Endothelial cell (in vitro differentiated cells): ENCODE results near the gene SLC38A8. TPM values are rescaled to one million over a fixed set of nuclear protein-coding genes. Genes with fewer than 3 reads are reported as not detected.

Source experiments
- DNase-seq: peaks from one replicate; pipeline ENCODE4 v3.0.0; 2021; ENCODE audit warnings: low spot score
- H3K27ac Mint-ChIP-seq: one replicate; pipeline ENCODE4 v1.8.0; 2021; ENCODE audit warnings: mixed read lengths, inconsistent platforms; ENCODE audit not compliant: unreplicated experiment
- H3K27me3 Mint-ChIP-seq: one replicate; pipeline ENCODE4 v1.8.0; 2021; ENCODE audit warnings: mild to moderate bottlenecking, moderate library complexity, mixed read lengths, inconsistent platforms; ENCODE audit not compliant: unreplicated experiment
- H3K36me3 Mint-ChIP-seq: one replicate; pipeline ENCODE4 v1.8.0; 2021; ENCODE audit warnings: mild to moderate bottlenecking, low read depth, mixed read lengths, inconsistent platforms; ENCODE audit not compliant: unreplicated experiment
- H3K4me1 Mint-ChIP-seq: one replicate; pipeline ENCODE4 v1.8.0; 2021; ENCODE audit warnings: mild to moderate bottlenecking, mixed read lengths, inconsistent platforms; ENCODE audit not compliant: unreplicated experiment
- H3K4me3 Mint-ChIP-seq: one replicate; pipeline ENCODE4 v1.8.0; 2021; ENCODE audit warnings: mild to moderate bottlenecking, mixed read lengths, inconsistent platforms; ENCODE audit not compliant: unreplicated experiment
- H3K9me3 Mint-ChIP-seq: one replicate; pipeline ENCODE4 v1.8.0; 2021; ENCODE audit warnings: mixed read lengths, inconsistent platforms; ENCODE audit not compliant: unreplicated experiment
- total RNA-seq: library from RNA; stranded (reverse); fragmentation: NEBNext Ultra II Directional; extraction: Animal tissue kit (Norgen Biotek cat#: 25700); gene quantifications from one replicate; pipeline ENCODE4 v1.2.1, GENCODE V29; 2021; ENCODE audit not compliant: unreplicated experiment
- TF ChIP-seq, protein P1 (sequence below): fragments of 200-600 bp; sonication (generic); IDR thresholded peaks from one replicate; pipeline ENCODE4 v1.5.0; 2021; ENCODE audit warnings: antibody characterized with exemption; ENCODE audit not compliant: unreplicated experiment

The SLC38A8 gene
- total RNA-seq, 1 donor from 2014 or later: not detected

DNA sequence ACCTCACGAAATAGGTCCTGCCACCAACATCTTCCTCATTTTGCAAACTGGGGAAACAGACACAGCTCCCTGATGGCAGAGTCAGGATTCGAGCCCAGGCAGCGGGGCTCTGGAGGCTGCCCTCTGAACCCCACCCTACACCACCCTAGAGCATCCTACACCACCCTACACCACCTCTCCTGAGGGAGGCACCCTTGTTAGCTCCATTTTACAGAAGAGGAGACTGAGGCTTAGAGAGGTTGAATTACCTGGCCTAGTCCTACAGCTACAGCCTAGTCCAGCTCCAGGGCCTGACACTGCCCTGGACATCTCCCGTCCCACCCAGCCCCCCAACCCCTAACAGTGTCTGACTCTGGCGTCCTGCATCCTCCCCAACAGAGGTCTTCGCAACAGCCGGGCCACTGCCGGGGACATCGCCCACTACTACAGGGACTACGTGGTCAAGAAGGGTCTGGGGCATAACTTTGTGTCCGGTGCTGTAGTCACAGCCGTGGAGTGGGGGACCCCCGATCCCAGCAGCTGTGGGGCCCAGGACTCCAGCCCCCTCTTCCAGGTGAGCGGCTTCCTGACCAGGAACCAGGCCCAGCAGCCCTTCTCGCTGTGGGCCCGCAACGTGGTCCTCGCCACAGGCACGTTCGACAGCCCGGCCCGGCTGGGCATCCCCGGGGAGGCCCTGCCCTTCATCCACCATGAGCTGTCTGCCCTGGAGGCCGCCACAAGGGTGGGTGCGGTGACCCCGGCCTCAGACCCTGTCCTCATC is 77.7 kb downstream of the SLC38A8 start:
- Mint-ChIP-seq H3K27ac (peak overlapping the region; percentile 36), H3K9me3 (no peaks in the 10 kb centered on the region), H3K27me3 (peaks cover 12% of the 10 kb centered on the region), H3K36me3 (no peaks in the 10 kb centered on the region), H3K4me3 (no peak overlapping the region), H3K4me1 (peaks cover 3% of the 10 kb centered on the region)
- DNase-seq: no peak
- TF ChIP-seq, protein P1, sequence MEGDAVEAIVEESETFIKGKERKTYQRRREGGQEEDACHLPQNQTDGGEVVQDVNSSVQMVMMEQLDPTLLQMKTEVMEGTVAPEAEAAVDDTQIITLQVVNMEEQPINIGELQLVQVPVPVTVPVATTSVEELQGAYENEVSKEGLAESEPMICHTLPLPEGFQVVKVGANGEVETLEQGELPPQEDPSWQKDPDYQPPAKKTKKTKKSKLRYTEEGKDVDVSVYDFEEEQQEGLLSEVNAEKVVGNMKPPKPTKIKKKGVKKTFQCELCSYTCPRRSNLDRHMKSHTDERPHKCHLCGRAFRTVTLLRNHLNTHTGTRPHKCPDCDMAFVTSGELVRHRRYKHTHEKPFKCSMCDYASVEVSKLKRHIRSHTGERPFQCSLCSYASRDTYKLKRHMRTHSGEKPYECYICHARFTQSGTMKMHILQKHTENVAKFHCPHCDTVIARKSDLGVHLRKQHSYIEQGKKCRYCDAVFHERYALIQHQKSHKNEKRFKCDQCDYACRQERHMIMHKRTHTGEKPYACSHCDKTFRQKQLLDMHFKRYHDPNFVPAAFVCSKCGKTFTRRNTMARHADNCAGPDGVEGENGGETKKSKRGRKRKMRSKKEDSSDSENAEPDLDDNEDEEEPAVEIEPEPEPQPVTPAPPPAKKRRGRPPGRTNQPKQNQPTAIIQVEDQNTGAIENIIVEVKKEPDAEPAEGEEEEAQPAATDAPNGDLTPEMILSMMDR: no peak

DNA sequence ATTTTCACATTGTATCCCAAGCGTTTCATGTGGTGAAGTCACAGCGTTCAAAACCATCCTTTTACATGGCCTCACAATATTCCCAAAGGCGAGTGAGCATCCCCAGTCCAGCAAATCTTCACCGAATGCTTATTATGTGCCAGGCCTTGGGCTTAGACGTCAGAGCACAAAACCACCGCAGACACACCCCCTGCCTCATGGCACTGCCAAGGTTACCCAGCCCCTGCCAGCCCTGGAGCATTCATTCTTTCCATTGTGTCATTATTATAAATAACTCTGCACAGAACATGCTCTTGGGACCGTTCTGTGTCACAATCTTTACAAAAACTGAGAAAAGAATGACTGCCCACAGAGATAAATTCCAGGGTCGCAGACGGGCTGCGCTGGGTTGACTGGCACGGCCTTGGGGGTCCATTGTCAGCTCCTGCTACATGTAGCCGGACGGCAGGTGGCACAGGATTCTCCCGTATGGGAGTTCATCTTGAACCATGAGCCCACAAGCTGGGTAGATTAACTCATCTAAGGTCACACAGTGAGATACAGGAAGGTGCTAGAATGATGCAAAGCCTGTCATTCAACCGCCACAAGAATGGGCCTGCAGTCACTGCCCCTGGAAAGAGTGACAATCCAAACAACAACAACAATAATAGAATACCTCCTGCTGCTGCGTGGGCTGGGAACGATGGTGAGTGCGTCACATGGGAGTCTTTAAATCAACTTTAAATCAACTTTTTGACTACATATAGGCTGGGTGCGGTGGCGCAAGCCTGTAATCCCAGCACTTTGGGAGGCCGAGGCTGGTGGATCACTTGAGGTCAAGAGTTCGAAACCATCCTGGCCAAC is 79.1 kb downstream of the SLC38A8 start:
- TF ChIP-seq, protein P1: no peak
- Mint-ChIP-seq H3K9me3 (no peaks in the 10 kb centered on the region), H3K4me1 (peaks cover 3% of the 10 kb centered on the region), H3K27me3 (peaks cover 9% of the 10 kb centered on the region), H3K4me3 (no peak overlapping the region), H3K36me3 (no peaks in the 10 kb centered on the region), H3K27ac (no peak overlapping the region)
- no peak for DNase-seq

DNA sequence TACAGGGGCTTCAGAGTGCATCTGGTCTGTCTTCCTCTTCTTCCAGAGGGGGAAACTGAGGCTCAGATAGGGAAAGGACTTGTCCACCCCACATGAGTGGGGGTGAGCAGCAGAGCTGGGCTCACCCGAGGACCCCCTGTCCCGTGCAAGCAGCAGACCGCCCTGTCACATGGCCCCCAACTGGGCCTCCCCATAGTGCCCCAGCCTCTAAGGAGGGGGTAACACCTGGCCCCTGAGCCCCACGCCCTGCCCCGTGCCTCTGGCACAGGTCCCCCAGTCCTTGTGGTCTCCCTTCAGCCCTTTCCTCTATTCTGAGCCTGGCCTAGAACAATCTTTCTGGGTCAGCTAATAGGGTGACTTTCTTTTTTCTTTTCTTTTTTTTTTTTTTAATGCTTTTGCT is 81.0 kb downstream of the SLC38A8 start:
- DNase-seq: no peak
- TF ChIP-seq, protein P1: no peak
- no peak overlapping the region for H3K27ac Mint-ChIP-seq
- peaks cover 8% of the 10 kb centered on the region for H3K27me3 Mint-ChIP-seq
- no peak overlapping the region for H3K4me3 Mint-ChIP-seq
- no peaks in the 10 kb centered on the region for H3K36me3 Mint-ChIP-seq
- no peaks in the 10 kb centered on the region for H3K4me1 Mint-ChIP-seq
- no peaks in the 10 kb centered on the region for H3K9me3 Mint-ChIP-seq

DNA sequence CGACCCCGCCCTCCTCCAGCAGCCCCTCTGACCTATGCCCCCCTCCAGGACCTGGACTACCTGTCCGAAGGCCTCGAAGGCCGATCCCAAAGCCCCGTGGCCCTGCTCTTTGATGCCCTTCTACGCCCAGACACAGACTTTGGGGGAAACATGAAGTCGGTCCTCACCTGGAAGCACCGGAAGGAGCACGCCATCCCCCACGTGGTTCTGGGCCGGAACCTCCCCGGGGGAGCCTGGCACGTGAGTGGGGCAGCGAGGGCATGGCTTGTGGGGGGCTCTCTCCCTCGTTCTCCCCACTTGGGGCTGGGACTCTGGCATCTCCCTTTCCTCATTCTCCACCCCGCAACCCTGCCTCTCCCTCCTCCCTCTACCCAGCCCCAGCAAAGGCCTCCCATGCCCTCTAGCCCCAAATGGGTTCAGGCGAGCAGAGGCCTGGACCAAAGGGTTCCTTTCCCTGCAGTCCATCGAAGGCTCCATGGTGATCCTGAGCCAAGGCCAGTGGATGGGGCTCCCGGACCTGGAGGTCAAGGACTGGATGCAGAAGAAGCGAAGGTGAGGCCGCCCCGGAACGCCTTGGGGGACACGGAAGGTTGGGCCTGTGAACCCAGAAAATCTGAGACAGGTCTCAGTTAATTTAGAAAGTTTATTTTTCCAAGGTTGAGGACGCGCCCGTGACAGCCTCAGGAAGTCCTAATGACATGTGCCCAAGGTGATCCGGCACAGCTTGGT is 81.9 kb downstream of the SLC38A8 start:
- Mint-ChIP-seq H3K27me3 (peaks cover 7% of the 10 kb centered on the region), H3K9me3 (no peaks in the 10 kb centered on the region), H3K4me3 (no peak overlapping the region), H3K4me1 (no peaks in the 10 kb centered on the region), H3K36me3 (no peaks in the 10 kb centered on the region), H3K27ac (no peak overlapping the region)
- no peak for DNase-seq
- TF ChIP-seq, protein P1: no peak

Other genes with a start within 250 kb of the SLC38A8 start
- gene HSBP1, start 234.8 kb downstream of the SLC38A8 start, total RNA-seq: 215 TPM
- 3.0 TPM for gene MLYCD, start 143.7 kb downstream of the SLC38A8 start, total RNA-seq
- 0.31 TPM for gene OSGIN1, start 89.6 kb downstream of the SLC38A8 start, total RNA-seq
- gene NECAB2, start 74.6 kb downstream of the SLC38A8 start, total RNA-seq: 1.2 TPM
- gene MBTPS1, start 74.1 kb upstream of the SLC38A8 start, total RNA-seq: 79.7 TPM
- 50.2 TPM for gene HSDL1, start 102.4 kb upstream of the SLC38A8 start, total RNA-seq
- gene DNAAF1, start 102.5 kb upstream of the SLC38A8 start, total RNA-seq: 0.18 TPM
- 73.6 TPM for gene TAF1C, start 144.3 kb upstream of the SLC38A8 start, total RNA-seq
- gene ADAD2, start 148.4 kb upstream of the SLC38A8 start, total RNA-seq: 0.87 TPM
- gene KCNG4, start 197.2 kb upstream of the SLC38A8 start, total RNA-seq: not detected